Left lung (tissue), 10 donors: ENCODE data around the gene IRF2BP2. TPM values are rescaled to one million over a fixed set of nuclear protein-coding genes. Genes with fewer than 3 reads are reported as not detected.

Experiments used
- ATAC-seq: fragments of 200-7000 bp; cut with Tn5 transposase; one replicate; pipeline ENCODE4 v1.9.1; 2020; ENCODE audit warnings: moderate library complexity
- DNase-seq, 4 donors: peaks; one replicate each; pipeline ENCODE4 v3.0.0-alpha.2; 2013 to 2020
- H3K27ac ChIP-seq, 2 donors: fragments of 200-600 bp; sonication (generic) in 1 of 2; one replicate each; pipeline versions ENCODE4 v1.5.0 to v1.8.0; 2020 to 2021
- H3K27me3 ChIP-seq, 2 donors: fragments of 200-600 bp; sonication (generic) in 1 of 2; one replicate each; pipeline versions ENCODE4 v1.5.0 to v1.8.0; 2020 to 2021
- H3K36me3 ChIP-seq, 2 donors: fragments of 200-600 bp; sonication (generic) in 1 of 2; one replicate each; pipeline versions ENCODE4 v1.5.0 to v1.8.0; 2020 to 2021
- H3K4me1 ChIP-seq, 2 donors: fragments of 200-600 bp; one replicate each; pipeline ENCODE4 v1.8.0; 2021
- H3K4me3 ChIP-seq, 2 donors: fragments of 200-600 bp; sonication (generic) in 1 of 2; one replicate each; pipeline versions ENCODE4 v1.5.0 to v1.8.0; 2020 to 2021; ENCODE audit warnings: mild to moderate bottlenecking in 1 of 2
- H3K9me3 ChIP-seq, 2 donors: fragments of 200-600 bp; sonication (generic) in 1 of 2; one replicate each; pipeline versions ENCODE4 v1.5.0 to v1.8.0; 2020 to 2021
- intact Hi-C, 2 donors: fragments of 100-400 bp; cut with DNase I; formaldehyde crosslinking; loops; one replicate each; pipeline versions ENCODE4 v1.11.2 to v1.14.2; 2022
- polyA plus RNA-seq, 6 donors: library from polyadenylated mRNA; unstranded; fragments of 120-200 nt; gene quantifications; one replicate each; pipeline ENCODE4 v1.2.1, GENCODE V29; 2013; ENCODE audit not compliant: insufficient read length in 6 of 6
- total RNA-seq, 2 donors: library from RNA; stranded (reverse); fragmentation: NEBNext Ultra II Directional; extraction: Animal tissue kit (Norgen Biotek cat#: 25700); gene quantifications; one replicate each; pipeline ENCODE4 v1.2.1, GENCODE V29; 2021
- TF ChIP-seq, protein P1 (sequence below), 2 donors: fragments of 200-600 bp; sonication (generic) in 1 of 2; IDR thresholded peaks; one replicate each; pipeline versions ENCODE4 v1.5.0 to v1.8.0; 2021; ENCODE audit warnings: antibody characterized with exemption in 2 of 2
- donor health status: DM: no; HTN: yes; CAD: no.
- donor health status: DM: no; HTN: no; CAD: no.

IRF2BP2 gene
- total and polyA plus RNA-seq, 8 donors: 114 to 236 (median 175) TPM

DNA sequence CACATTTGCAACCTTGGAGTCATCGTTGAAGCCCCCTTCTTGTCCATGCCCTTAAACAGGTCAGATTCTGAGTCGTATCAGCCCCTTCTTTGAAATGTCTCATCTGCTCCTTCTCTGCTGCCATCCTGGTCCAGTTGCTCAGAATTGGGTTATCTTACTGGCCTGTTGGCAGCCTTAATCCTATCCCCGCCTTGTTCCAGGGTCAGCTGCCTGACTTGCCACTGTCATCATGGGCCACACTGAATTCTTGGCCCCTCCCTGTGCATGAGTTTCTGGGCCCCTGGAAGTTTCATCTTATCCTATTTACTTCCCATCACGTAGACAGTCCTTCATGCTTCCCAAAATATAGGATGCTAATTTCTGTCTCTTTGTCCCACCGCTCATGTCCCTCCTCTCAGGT lies 23.7 kb downstream of the IRF2BP2 start:
- Histone ChIP-seq H3K27me3 (no peaks in the 10 kb centered on the region), H3K4me3 (no peak overlapping the region), H3K27ac (no peak overlapping the region), H3K36me3 (no peaks in the 10 kb centered on the region), H3K4me1 (no peaks in the 10 kb centered on the region), H3K9me3 (no peaks in the 10 kb centered on the region)
- intact Hi-C loops: no loop called here
- TF ChIP-seq, protein P1, sequence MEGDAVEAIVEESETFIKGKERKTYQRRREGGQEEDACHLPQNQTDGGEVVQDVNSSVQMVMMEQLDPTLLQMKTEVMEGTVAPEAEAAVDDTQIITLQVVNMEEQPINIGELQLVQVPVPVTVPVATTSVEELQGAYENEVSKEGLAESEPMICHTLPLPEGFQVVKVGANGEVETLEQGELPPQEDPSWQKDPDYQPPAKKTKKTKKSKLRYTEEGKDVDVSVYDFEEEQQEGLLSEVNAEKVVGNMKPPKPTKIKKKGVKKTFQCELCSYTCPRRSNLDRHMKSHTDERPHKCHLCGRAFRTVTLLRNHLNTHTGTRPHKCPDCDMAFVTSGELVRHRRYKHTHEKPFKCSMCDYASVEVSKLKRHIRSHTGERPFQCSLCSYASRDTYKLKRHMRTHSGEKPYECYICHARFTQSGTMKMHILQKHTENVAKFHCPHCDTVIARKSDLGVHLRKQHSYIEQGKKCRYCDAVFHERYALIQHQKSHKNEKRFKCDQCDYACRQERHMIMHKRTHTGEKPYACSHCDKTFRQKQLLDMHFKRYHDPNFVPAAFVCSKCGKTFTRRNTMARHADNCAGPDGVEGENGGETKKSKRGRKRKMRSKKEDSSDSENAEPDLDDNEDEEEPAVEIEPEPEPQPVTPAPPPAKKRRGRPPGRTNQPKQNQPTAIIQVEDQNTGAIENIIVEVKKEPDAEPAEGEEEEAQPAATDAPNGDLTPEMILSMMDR (IDR thresholded peaks at IDR 0.05): no peak
- DNase-seq: no peak
- no peak for ATAC-seq

DNA sequence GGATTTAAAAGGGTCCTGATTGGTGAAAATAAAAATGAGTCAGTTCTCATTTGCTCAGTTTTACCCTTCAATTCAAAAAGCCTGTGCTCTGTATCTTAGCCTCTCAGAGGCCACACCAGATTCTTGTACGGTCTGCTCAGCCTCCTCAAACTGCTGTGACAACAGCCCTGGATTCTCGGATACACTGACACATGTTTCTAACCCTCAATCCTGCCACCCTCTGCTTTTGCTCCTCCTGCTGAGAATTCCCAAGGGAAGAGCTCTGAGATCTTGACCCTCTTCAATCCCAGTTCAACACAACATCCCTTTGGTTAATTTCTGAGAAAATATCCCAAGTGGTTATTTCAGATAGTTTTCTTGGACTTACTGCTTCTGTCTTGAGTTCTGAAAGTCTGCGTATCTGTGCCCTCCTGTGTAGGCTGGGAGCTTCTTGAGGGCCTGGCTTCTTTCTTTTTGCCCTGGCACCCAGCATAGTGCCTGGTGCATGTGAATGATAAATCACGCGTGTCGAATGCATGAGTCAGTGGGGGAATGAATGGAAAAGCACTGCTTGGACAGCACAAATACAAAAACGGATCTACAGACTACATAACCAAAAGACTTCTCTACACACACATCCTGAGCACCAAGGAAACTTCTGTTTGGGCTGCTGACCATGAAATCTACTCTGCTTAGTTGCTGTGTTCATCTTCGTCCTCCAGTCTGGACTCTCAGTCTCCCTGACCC lies 24.5 kb downstream of the IRF2BP2 start:
- H3K36me3 ChIP-seq: no peaks in the 10 kb centered on the region
- no peak overlapping the region for H3K27ac ChIP-seq
- no peak overlapping the region for H3K4me3 ChIP-seq
- no peaks in the 10 kb centered on the region for H3K27me3 ChIP-seq
- H3K4me1 ChIP-seq: no peaks in the 10 kb centered on the region
- ATAC-seq (no peak), DNase-seq (no peak)
- TF ChIP-seq, protein P1 (IDR thresholded peaks at IDR 0.05): no peak
- H3K9me3 ChIP-seq: no peaks in the 10 kb centered on the region
- intact Hi-C loops: no loop called here

DNA sequence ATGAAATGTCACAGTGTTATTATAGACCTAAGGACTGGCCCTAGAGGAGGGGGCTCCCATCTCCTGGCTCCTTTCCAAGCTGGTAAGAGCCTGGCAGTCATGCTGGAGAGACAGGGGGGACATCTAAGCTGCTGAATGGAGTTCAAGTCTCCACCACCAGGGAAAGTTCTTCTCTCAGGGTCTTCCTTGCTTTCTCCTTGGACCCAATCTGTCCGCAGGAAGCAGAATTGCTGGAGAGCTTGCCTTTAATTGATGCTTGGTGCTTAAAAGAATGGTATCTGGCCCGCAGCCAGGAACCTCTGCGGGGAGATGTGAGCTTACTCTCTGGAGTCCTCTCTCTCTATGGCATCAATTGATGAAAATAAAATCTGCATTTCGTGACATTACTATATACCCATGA lies 25.1 kb downstream of the IRF2BP2 start:
- Histone ChIP-seq H3K36me3 (no peaks in the 10 kb centered on the region), H3K27ac (no peak overlapping the region), H3K9me3 (no peaks in the 10 kb centered on the region), H3K4me1 (no peaks in the 10 kb centered on the region), H3K27me3 (no peaks in the 10 kb centered on the region), H3K4me3 (no peak overlapping the region)
- DNase-seq (no peak), ATAC-seq (no peak)
- intact Hi-C loops: no loop called here
- TF ChIP-seq, protein P1 (IDR thresholded peaks at IDR 0.05): no peak

DNA sequence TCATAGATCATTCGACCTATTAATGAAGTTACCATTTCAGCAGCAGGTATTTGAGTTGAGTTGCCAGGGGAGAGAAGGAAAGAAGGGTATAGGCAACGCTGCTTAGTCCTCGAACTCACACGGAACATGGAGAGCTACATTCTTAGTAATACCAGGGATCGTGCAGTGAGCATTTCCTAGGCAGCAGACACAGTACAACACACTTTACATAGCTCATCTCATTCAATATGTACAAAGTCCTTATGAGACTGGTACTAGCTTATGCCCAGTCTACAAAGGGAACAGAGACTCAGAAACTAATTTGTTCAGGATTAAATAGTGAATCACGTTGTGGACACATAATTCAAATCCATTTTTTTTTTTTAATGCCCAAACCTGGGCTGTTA lies 25.6 kb downstream of the IRF2BP2 start:
- TF ChIP-seq, protein P1 (IDR thresholded peaks at IDR 0.05): no peak
- DNase-seq: no peak
- Histone ChIP-seq H3K4me3 (no peak overlapping the region), H3K36me3 (no peaks in the 10 kb centered on the region), H3K27me3 (no peaks in the 10 kb centered on the region), H3K27ac (no peak overlapping the region), H3K9me3 (no peaks in the 10 kb centered on the region), H3K4me1 (no peaks in the 10 kb centered on the region)
- no peak for ATAC-seq
- intact Hi-C loops: no loop called here

DNA sequence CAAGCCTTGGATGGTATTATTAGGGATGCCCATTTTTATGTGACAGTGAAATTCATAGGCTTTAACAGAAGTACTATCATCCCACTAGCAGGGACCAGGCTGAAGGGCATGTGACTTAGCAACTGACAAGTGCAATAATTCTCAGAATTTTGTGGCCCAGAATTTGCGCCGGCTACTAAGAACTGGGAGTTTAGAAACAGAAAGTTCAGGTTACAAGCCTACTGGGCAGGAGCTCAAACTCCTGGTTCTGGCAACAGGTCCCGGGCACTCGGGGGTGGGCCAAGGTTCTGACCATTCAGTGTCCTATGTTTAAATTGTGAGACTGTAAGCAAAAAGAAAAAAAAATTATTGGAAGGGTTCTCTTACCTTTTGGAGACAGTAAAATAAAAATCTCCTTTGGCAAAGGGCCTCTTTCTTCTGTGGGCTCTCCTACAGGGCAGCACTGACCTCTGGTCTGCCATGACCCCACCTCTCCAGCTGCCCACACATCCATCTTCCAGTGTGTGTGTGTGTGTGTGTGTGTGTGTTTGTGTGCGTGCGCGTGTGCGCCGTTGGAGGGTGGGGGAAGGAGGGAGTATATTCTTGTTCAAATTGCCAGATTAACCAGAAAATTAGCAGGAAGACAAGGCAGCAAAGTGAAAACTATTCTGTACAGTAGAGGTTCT lies 26.1 kb downstream of the IRF2BP2 start:
- Histone ChIP-seq H3K27ac (no peak overlapping the region), H3K9me3 (no peaks in the 10 kb centered on the region), H3K27me3 (no peaks in the 10 kb centered on the region), H3K4me3 (no peak overlapping the region), H3K4me1 (no peaks in the 10 kb centered on the region), H3K36me3 (no peaks in the 10 kb centered on the region)
- ATAC-seq (no peak), DNase-seq (no peak)
- intact Hi-C loops: no loop called here
- TF ChIP-seq, protein P1 (IDR thresholded peaks at IDR 0.05): no peak
